ENCODE results near the gene CST9. TPM values are rescaled to one million over a fixed set of nuclear protein-coding genes. Genes with fewer than 3 reads are reported as not detected.

CST9 gene
- total and polyA plus RNA-seq, 12 donors = not detected

- 92 to 100% (median 94%) methylated on average over 2 of the region's 2 CpGs for WGBS, 4 donors
- no peak overlapping the region for H3K4me3 ChIP-seq
- no peak for DNase-seq
- no peaks in the 10 kb centered on the region for H3K36me3 ChIP-seq (replicated peaks in 1 of 2)
- H3K4me1 ChIP-seq (replicated peaks in 1 of 2) = no peaks in the 10 kb centered on the region
- intact Hi-C loops (cut with DNase I) = no loop called here
- no peaks in the 10 kb centered on the region for H3K27me3 ChIP-seq
- H3K9me3 ChIP-seq (replicated peaks in 1 of 3) = no peaks in the 10 kb centered on the region
- no peak overlapping the region for H3K27ac ChIP-seq
- TF ChIP-seq POLR2A (IDR thresholded peaks at IDR 0.05) (no peak), CTCF (IDR thresholded peaks at IDR 0.05) (no peak)
These were observed 43.5 kb upstream of the CST9 start for GRCh38 chr20:23649242-23649641.

- Histone ChIP-seq H3K4me3 (no peak overlapping the region), H3K27ac (no peak overlapping the region), H3K27me3 (no peaks in the 10 kb centered on the region), H3K36me3 (replicated peaks in 1 of 2) (no peaks in the 10 kb centered on the region), H3K9me3 (replicated peaks in 1 of 3) (no peaks in the 10 kb centered on the region), H3K4me1 (replicated peaks in 1 of 2) (peaks cover 4 to 6% of the 10 kb centered on the region in 2 donors)
- DNase-seq = no peak
- intact Hi-C loops (cut with DNase I) = no loop called here
- TF ChIP-seq POLR2A (IDR thresholded peaks at IDR 0.05) (no peak), CTCF (IDR thresholded peaks at IDR 0.05) (no peak)
- 80 to 93% (median 88%) methylated on average over 2 of the region's 2 CpGs for WGBS, 4 donors
These were observed 41.6 kb upstream of the CST9 start for GRCh38 chr20:23647346-23647745.

- WGBS, 4 donors = 34 to 51% (median 39%) methylated on average over 4 of the region's 4 CpGs
- no peak overlapping the region for H3K4me3 ChIP-seq
- no peak overlapping the region for H3K27ac ChIP-seq
- no peaks in the 10 kb centered on the region for H3K9me3 ChIP-seq (replicated peaks in 1 of 3)
- TF ChIP-seq POLR2A (IDR thresholded peaks at IDR 0.05) (no peak), CTCF (IDR thresholded peaks at IDR 0.05) (no peak)
- no peaks in the 10 kb centered on the region for H3K36me3 ChIP-seq (replicated peaks in 1 of 2)
- peaks cover 13 to 15% of the 10 kb centered on the region in 2 donors for H3K4me1 ChIP-seq (replicated peaks in 1 of 2)
- intact Hi-C loops (cut with DNase I) = no loop called here
- no peak for DNase-seq
- H3K27me3 ChIP-seq = no peaks in the 10 kb centered on the region
These were observed 40.6 kb upstream of the CST9 start for GRCh38 chr20:23646106-23646873.

GRCh38 chr20:23645575-23645974 lies 39.9 kb upstream of the CST9 start:
- WGBS, 4 donors = 81 to 100% (median 85%) methylated on average over 1 of the region's 1 CpG; no CpG with 5 or more reads in 1 of the 4 donors
- no peak overlapping the region for H3K4me3 ChIP-seq
- H3K9me3 ChIP-seq (replicated peaks in 1 of 3) = no peaks in the 10 kb centered on the region
- H3K27me3 ChIP-seq = no peaks in the 10 kb centered on the region
- no peak overlapping the region for H3K27ac ChIP-seq
- TF ChIP-seq POLR2A (IDR thresholded peaks at IDR 0.05) = no peak
- TF ChIP-seq CTCF (IDR thresholded peaks at IDR 0.05) = no peak
- H3K36me3 ChIP-seq (replicated peaks in 1 of 2) = no peaks in the 10 kb centered on the region
- peaks cover 20 to 21% of the 10 kb centered on the region in 2 donors for H3K4me1 ChIP-seq (replicated peaks in 1 of 2)
- intact Hi-C loops (cut with DNase I) = no loop called here
- DNase-seq = no peak
